HG03095 (cell line): Measurements from ENCODE around the gene SHMT2.
A peak's percentile ranks its signal among the peaks of the same experiment; 100 is the strongest.

Experiments
- ATAC-seq: cut with Tn5 transposase; IDR thresholded peaks from one replicate; pipeline ENCODE4 v1.9.1; 2021; ENCODE audit warnings: moderate library complexity; ENCODE audit not compliant: unreplicated experiment

SHMT2 gene

GRCh38 chr12:57238854-57239554, 9.5 kb downstream of the SHMT2 start:
- ATAC-seq, result peak; percentile 45

- ATAC-seq, result no peak
These were observed 10.1 kb downstream of the SHMT2 start for GRCh38 chr12:57239587-57240065.

GRCh38 chr12:57240066-57240921, 10.8 kb downstream of the SHMT2 start:
- no peak for ATAC-seq

- ATAC-seq, result no peak
These were observed 11.5 kb downstream of the SHMT2 start for GRCh38 chr12:57240926-57241401.

- no peak for ATAC-seq
These were observed 12.1 kb downstream of the SHMT2 start for GRCh38 chr12:57241402-57242310.

- ATAC-seq, result no peak
These were observed 12.8 kb downstream of the SHMT2 start for GRCh38 chr12:57242329-57242690.

- no peak for ATAC-seq
These were observed 13.4 kb downstream of the SHMT2 start for GRCh38 chr12:57242691-57243454.

- no peak for ATAC-seq
These were observed 14.2 kb downstream of the SHMT2 start for GRCh38 chr12:57243521-57244311.

GRCh38 chr12:57244312-57244696, 14.8 kb downstream of the SHMT2 start:
- ATAC-seq, result no peak

GRCh38 chr12:57247041-57247440, 17.5 kb downstream of the SHMT2 start:
- no peak for ATAC-seq

GRCh38 chr12:57248934-57249742, 19.6 kb downstream of the SHMT2 start:
- no peak for ATAC-seq

GRCh38 chr12:57250541-57250940, 21.0 kb downstream of the SHMT2 start:
- ATAC-seq, result no peak

- ATAC-seq, result no peak
These were observed 21.4 kb downstream of the SHMT2 start, which contains the start of gene STAC3 for GRCh38 chr12:57250956-57251355. STAC3 (minus strand) TSS chr12:57251187; CDS start chr12:57249636, 1,551 bp downstream.

- ATAC-seq, result no peak
These were observed 25.2 kb downstream of the SHMT2 start for GRCh38 chr12:57254506-57255280.

GRCh38 chr12:57255916-57256315, 26.4 kb downstream of the SHMT2 start:
- no peak for ATAC-seq

- no peak for ATAC-seq
These were observed 29.8 kb downstream of the SHMT2 start for GRCh38 chr12:57258977-57259970.

- ATAC-seq, result no peak
These were observed 30.9 kb downstream of the SHMT2 start for GRCh38 chr12:57260366-57260765.
